Spleen (tissue), 11 donors: ENCODE results near the gene S100A13. TPM values are rescaled to one million over a fixed set of nuclear protein-coding genes. Genes with fewer than 3 reads are reported as not detected.

Experiments
- DNase-seq: peaks from one replicate; pipeline ENCODE4 v3.0.0-alpha.2; 2020
- H3K27ac ChIP-seq, 8 donors: fragments of 200-600 bp; sonication (generic) in 7 of 8; 1 replicate in 4 of 8; 2 replicates in 4 of 8; pipeline versions ENCODE4 v1.5.0 to v1.8.0; 2016 to 2021; ENCODE audit warnings: inconsistent platforms in 4 of 8, mild to moderate bottlenecking in 4 of 8, moderate library complexity in 1 of 8
- H3K27me3 ChIP-seq, 7 donors: fragments of 200-600 bp; sonication (generic) in 6 of 7; replicated peaks in 1 of 7; 1 replicate in 4 of 7; 2 replicates in 3 of 7; pipeline versions ENCODE4 v1.5.0 to v1.8.0; 2016 to 2021; ENCODE audit warnings: inconsistent platforms in 3 of 7, mild to moderate bottlenecking in 1 of 7
- H3K36me3 ChIP-seq, 6 donors: fragments of 200-600 bp; sonication (generic) in 5 of 6; 1 replicate in 4 of 6; 2 replicates in 2 of 6; pipeline versions ENCODE4 v1.5.0 to v1.8.0; 2016 to 2021; ENCODE audit warnings: inconsistent platforms in 2 of 6
- H3K4me1 ChIP-seq, 6 donors: fragments of 200-600 bp; sonication (generic) in 5 of 6; 1 replicate in 3 of 6; 2 replicates in 3 of 6; pipeline versions ENCODE4 v1.5.0 to v1.8.0; 2016 to 2021; ENCODE audit warnings: inconsistent platforms in 3 of 6
- H3K4me3 ChIP-seq, 8 donors: fragments of 200-600 bp; sonication (generic) in 7 of 8; 1 replicate in 4 of 8; 2 replicates in 4 of 8; pipeline versions ENCODE4 v1.5.0 to v1.8.0; 2016 to 2021; ENCODE audit warnings: inconsistent platforms in 4 of 8, mild to moderate bottlenecking in 4 of 8, moderate library complexity in 2 of 8
- H3K9me3 ChIP-seq, 8 donors: fragments of 200-600 bp; sonication (generic) in 7 of 8; 1 replicate in 4 of 8; 2 replicates in 4 of 8; pipeline versions ENCODE4 v1.5.0 to v1.8.0; 2016 to 2021; ENCODE audit warnings: inconsistent platforms in 4 of 8
- CTCF ChIP-seq, 11 experiments: fragments of 200-600 bp in 7 of 11; fragments of 450-650 bp in 4 of 11; sonication (generic) in 4 of 11; IDR thresholded peaks in 8 of 11; conservative IDR thresholded peaks in 3 of 11; 1 replicate in 7 of 11; 2 replicates in 4 of 11; pipeline versions ENCODE4 v1.4.0 to v1.8.0; 2016 to 2021; ENCODE audit warnings: antibody characterized with exemption in 11 of 11, inconsistent platforms in 4 of 11, mild to moderate bottlenecking in 1 of 11
- POLR2A ChIP-seq, 3 donors: fragments of 450-650 bp; IDR thresholded peaks; one replicate each; pipeline ENCODE4 v1.5.1; 2017; ENCODE audit warnings: antibody characterized with exemption in 3 of 3, mild to moderate bottlenecking in 1 of 3
- POLR2AphosphoS5 ChIP-seq, 3 donors: sonication (generic); formaldehyde crosslinking; IDR thresholded peaks; one replicate each; pipeline ENCODE4 v1.5.1; 2017; ENCODE audit warnings: antibody characterized with exemption in 3 of 3
- WGBS, 5 donors: extraction: QIAGEN DNeasy Blood & Tissue Kit in 3 of 5; methylation state at CpG; one replicate each; pipeline versions ENCODE4 v1.1.5 to v1.1.7; 2013 to 2018; 5-methylcytosine and 5-hydroxymethylcytosine counted together
- intact Hi-C: fragments of 100-400 bp; cut with DNase I; formaldehyde crosslinking; loops from one replicate; pipeline ENCODE4 v1.15.0; 2023; ENCODE audit warnings: low total_unique reads
- polyA plus RNA-seq, 3 donors: library from polyadenylated mRNA; stranded (reverse); fragments of 200-250 nt; gene quantifications; one replicate each; pipeline ENCODE4 v1.2.1, GENCODE V29; 2013
- total RNA-seq, 7 donors: library from RNA; depleted of rRNA in 3 of 7; stranded (reverse); fragments of >200 nt in 3 of 7; fragmentation: NEBNext Ultra II Directional in 4 of 7; extraction: Animal tissue kit (Norgen Biotek cat#: 25700) in 4 of 7; gene quantifications; one replicate each; pipeline versions ENCODE4 v1.1.0 to v1.2.1, GENCODE V29; 2016 to 2021
- donor health status: healthy with polysubstance abuse.
- donor health status: DM: no; HTN: no; CAD: no; lungs with moderate emphysema.
- donor health status: DM: no; HTN: no; CAD: no.
- donor health status: Bipolar disorder and iron deficiency.
- donor health status: healthy.
- donor health status: DM: no; HTN: no; CAD: no.
- donor health status: DM: yes; HTN: yes; CAD: no.

Gene S100A13
- total and polyA plus RNA-seq, 10 donors, result 48.8 to 146 (median 75.5) TPM

- Histone ChIP-seq H3K4me3 (no peak overlapping the region), H3K9me3 (no peaks in the 10 kb centered on the region), H3K4me1 (peaks cover 0 to 80% (median 29%) of the 10 kb centered on the region in 6 donors), H3K27ac (peak overlapping the region in 7 of 8 donors; percentile 22 to 84 (median 38)), H3K27me3 (no peaks in the 10 kb centered on the region), H3K36me3 (peaks cover 0 to 6% (median 0%) of the 10 kb centered on the region in 6 donors)
- intact Hi-C loops, result no loop called here
- DNase-seq, result no peak
- TF ChIP-seq POLR2A (IDR thresholded peaks at IDR 0.05) (no peak), CTCF (IDR thresholded peaks at IDR 0.05 in 8 of 11, conservative IDR thresholded peaks at IDR 0.05 in 3 of 11) (no peak), POLR2AphosphoS5 (IDR thresholded peaks at IDR 0.05) (no peak)
- 67 to 100% (median 93%) methylated on average over 1 of the region's 1 CpG for whole genome bisulfite sequencing, 5 donors
Observed at GRCh38 chr1:153629971-153630370, 2.7 kb upstream of the S100A13 start.

- no peak overlapping the region for H3K4me3 ChIP-seq
- H3K4me1 ChIP-seq, result peaks cover 0 to 82% (median 29%) of the 10 kb centered on the region in 6 donors
- peaks cover 0 to 8% (median 0%) of the 10 kb centered on the region in 6 donors for H3K36me3 ChIP-seq
- intact Hi-C loops, result no loop called here
- H3K9me3 ChIP-seq, result no peaks in the 10 kb centered on the region
- 82 to 97% (median 89%) methylated on average over 5 of the region's 5 CpGs for WGBS, 5 donors
- no peak for DNase-seq
- no peaks in the 10 kb centered on the region for H3K27me3 ChIP-seq
- TF ChIP-seq POLR2A (IDR thresholded peaks at IDR 0.05) (no peak), CTCF (IDR thresholded peaks at IDR 0.05 in 8 of 11, conservative IDR thresholded peaks at IDR 0.05 in 3 of 11) (no peak), POLR2AphosphoS5 (IDR thresholded peaks at IDR 0.05) (no peak)
- peak overlapping the region in 4 of 8 donors; percentile 22 to 84 (median 38) for H3K27ac ChIP-seq
Observed at GRCh38 chr1:153629343-153629665, 2.0 kb upstream of the S100A13 start.

- peaks cover 0 to 8% (median 0%) of the 10 kb centered on the region in 6 donors for H3K36me3 ChIP-seq
- intact Hi-C loops, result no loop called here
- no peak for DNase-seq
- TF ChIP-seq POLR2A (IDR thresholded peaks at IDR 0.05), result no peak
- no peak for TF ChIP-seq POLR2AphosphoS5 (IDR thresholded peaks at IDR 0.05)
- no peak for TF ChIP-seq CTCF (IDR thresholded peaks at IDR 0.05 in 8 of 11, conservative IDR thresholded peaks at IDR 0.05 in 3 of 11)
- WGBS, 5 donors, result 50 to 74% (median 58%) methylated on average over 6 of the region's 6 CpGs
- peak overlapping the region in 3 of 8 donors; percentile 38 to 84 (median 38) for H3K27ac ChIP-seq
- H3K4me1 ChIP-seq, result peaks cover 0 to 87% (median 32%) of the 10 kb centered on the region in 6 donors
- H3K9me3 ChIP-seq, result no peaks in the 10 kb centered on the region
- no peak overlapping the region for H3K4me3 ChIP-seq
- no peaks in the 10 kb centered on the region for H3K27me3 ChIP-seq
Observed at GRCh38 chr1:153628638-153629342, 1.5 kb upstream of the S100A13 start.
